Stomach (tissue), 9 donors: ENCODE data around the gene ZNF248. TPM values are rescaled to one million over a fixed set of nuclear protein-coding genes. Genes with fewer than 3 reads are reported as not detected.

Experiments used
- DNase-seq, 2 donors: peaks; one replicate each; pipeline versions ENCODE4 v3.0.0 to v3.0.0-alpha.2; 2013 to 2019
- H3K27ac ChIP-seq, 5 donors: fragments of 200-600 bp in 4 of 5; sonication (generic) in 4 of 5; one replicate each; pipeline ENCODE4 v1.5.1; 2013 to 2019; ENCODE audit warnings: mild to moderate bottlenecking in 1 of 5, moderate library complexity in 1 of 5
- H3K27me3 ChIP-seq, 3 donors: fragments of 200-600 bp; sonication (generic); one replicate each; pipeline ENCODE4 v1.5.1; 2017 to 2019; ENCODE audit warnings: mixed run types in 1 of 3
- H3K36me3 ChIP-seq, 4 donors: fragments of 200-600 bp; sonication (generic); 1 replicate in 3 of 4; 2 replicates in 1 of 4; pipeline ENCODE4 v1.5.1; 2016 to 2019
- H3K4me1 ChIP-seq, 4 donors: fragments of 200-600 bp; sonication (generic); one replicate each; pipeline ENCODE4 v1.5.1; 2016 to 2019
- H3K4me3 ChIP-seq, 4 donors: fragments of 200-600 bp; sonication (generic) in 3 of 4; one replicate each; pipeline ENCODE4 v1.5.1; 2016 to 2019; ENCODE audit warnings: mild to moderate bottlenecking in 1 of 4
- H3K9me3 ChIP-seq, 4 donors: fragments of 200-600 bp; sonication (generic); one replicate each; pipeline ENCODE4 v1.5.1; 2016 to 2019
- CTCF ChIP-seq, 7 experiments: fragments of 450-650 bp in 4 of 7; fragments of 200-600 bp in 3 of 7; sonication (generic) in 3 of 7; IDR thresholded peaks; one replicate each; pipeline ENCODE4 v1.5.1; 2016 to 2019; ENCODE audit warnings: antibody characterized with exemption in 7 of 7, control low read depth in 2 of 7, mild to moderate bottlenecking in 1 of 7
- EP300 ChIP-seq: sonication (generic); formaldehyde crosslinking; IDR thresholded peaks from one replicate; pipeline ENCODE4 v1.6.1; 2017; ENCODE audit warnings: antibody characterized with exemption
- POLR2A ChIP-seq, 4 donors: fragments of 450-650 bp; IDR thresholded peaks; one replicate each; pipeline ENCODE4 v1.6.1; 2016; ENCODE audit warnings: antibody characterized with exemption in 4 of 4, control low read depth in 2 of 4, mild to moderate bottlenecking in 1 of 4, moderate library complexity in 1 of 4
- POLR2AphosphoS5 ChIP-seq, 3 donors: sonication (generic); formaldehyde crosslinking; IDR thresholded peaks; one replicate each; pipeline ENCODE4 v1.6.1; 2016; ENCODE audit warnings: antibody characterized with exemption in 3 of 3
- WGBS, 5 donors: extraction: QIAGEN DNeasy Blood & Tissue Kit in 3 of 5; methylation state at CpG; one replicate each; pipeline versions ENCODE4 v1.1.5 to v1.1.7; 2013 to 2018; 5-methylcytosine and 5-hydroxymethylcytosine counted together
- intact Hi-C: fragments of 100-400 bp; cut with DNase I; formaldehyde crosslinking; loops from one replicate; pipeline ENCODE4 v1.15.1; 2023; ENCODE audit warnings: low total_unique reads
- polyA plus RNA-seq, 3 donors: library from polyadenylated mRNA; stranded (reverse); fragments of 200-250 nt; gene quantifications; one replicate each; pipeline ENCODE4 v1.2.3, GENCODE V29; 2013
- total RNA-seq, 5 donors: library from RNA; depleted of rRNA; stranded (reverse); fragments of >200 nt; gene quantifications; one replicate each; pipeline versions ENCODE4 v1.1.0 to v1.2.3, GENCODE V29; 2014 to 2016
- donor health status: healthy with polysubstance abuse.
- donor health status: Bipolar disorder and iron deficiency.
- donor health status: healthy.

Gene ZNF248
- total and polyA plus RNA-seq, 8 donors: 2.5 to 32.9 (median 9.9) TPM

- Histone ChIP-seq H3K27ac (no peak overlapping the region), H3K4me3 (no peak overlapping the region), H3K36me3 (peaks cover 0 to 25% (median 0%) of the 10 kb centered on the region in 4 donors), H3K27me3 (no peaks in the 10 kb centered on the region), H3K9me3 (peaks cover 10 to 99% (median 79%) of the 10 kb centered on the region in 4 donors), H3K4me1 (no peaks in the 10 kb centered on the region)
- intact Hi-C loops: no loop called here
- 75 to 85% (median 79%) methylated on average over 5 to 6 of the region's 6 CpGs for WGBS, 5 donors
- no peak for DNase-seq
- TF ChIP-seq POLR2AphosphoS5 (IDR thresholded peaks at IDR 0.05): no peak
- TF ChIP-seq CTCF (IDR thresholded peaks at IDR 0.05): no peak
- no peak for TF ChIP-seq EP300
These were observed 41.1 kb downstream of the ZNF248 start for GRCh38 chr10:37816290-37816689.

- 92 to 97% (median 94%) methylated on average over 3 of the region's 3 CpGs for WGBS, 5 donors
- peaks cover 17 to 96% (median 74%) of the 10 kb centered on the region in 4 donors for H3K9me3 ChIP-seq
These were observed 43.6 kb downstream of the ZNF248 start for GRCh38 chr10:37813763-37814162.

GRCh38 chr10:37812290-37812689, 45.1 kb downstream of the ZNF248 start:
- Histone ChIP-seq H3K9me3 (peaks cover 17 to 88% (median 60%) of the 10 kb centered on the region in 4 donors), H3K36me3 (peaks cover 0 to 25% (median 0%) of the 10 kb centered on the region in 4 donors), H3K4me1 (no peaks in the 10 kb centered on the region), H3K4me3 (no peak overlapping the region), H3K27ac (no peak overlapping the region), H3K27me3 (no peaks in the 10 kb centered on the region)
- DNase-seq: no peak
- WGBS, 5 donors: 0 to 87% (median 42%) methylated on average over 1 of the region's 1 CpG
- intact Hi-C loops: no loop called here
- TF ChIP-seq POLR2A (IDR thresholded peaks at IDR 0.05) (no peak), POLR2AphosphoS5 (IDR thresholded peaks at IDR 0.05) (no peak)

More at GRCh38 chr10:37813763-37814162, 43.6 kb downstream of the ZNF248 start:
- Histone ChIP-seq H3K4me1 (no peaks in the 10 kb centered on the region), H3K36me3 (peaks cover 0 to 25% (median 0%) of the 10 kb centered on the region in 4 donors), H3K4me3 (no peak overlapping the region), H3K27me3 (no peaks in the 10 kb centered on the region), H3K27ac (no peak overlapping the region)
- intact Hi-C loops: no loop called here
- DNase-seq: no peak
- TF ChIP-seq POLR2AphosphoS5 (IDR thresholded peaks at IDR 0.05) (no peak), EP300 (no peak), POLR2A (IDR thresholded peaks at IDR 0.05) (no peak), CTCF (IDR thresholded peaks at IDR 0.05) (no peak)

GRCh38 chr10:37803269-37803668, 54.1 kb downstream of the ZNF248 start:
- no peak for TF ChIP-seq POLR2AphosphoS5 (IDR thresholded peaks at IDR 0.05)
- TF ChIP-seq CTCF (IDR thresholded peaks at IDR 0.05): no peak
- no peak for TF ChIP-seq POLR2A (IDR thresholded peaks at IDR 0.05)
- no peak for TF ChIP-seq EP300
- WGBS, 5 donors: 58 to 85% (median 78%) methylated on average over 3 of the region's 3 CpGs
- Histone ChIP-seq H3K27me3 (no peaks in the 10 kb centered on the region), H3K4me1 (no peaks in the 10 kb centered on the region), H3K36me3 (peaks cover 0 to 47% (median 13%) of the 10 kb centered on the region in 4 donors), H3K9me3 (peaks cover 0 to 36% (median 16%) of the 10 kb centered on the region in 4 donors), H3K27ac (no peak overlapping the region), H3K4me3 (no peak overlapping the region)
- intact Hi-C loops: no loop called here
- DNase-seq: no peak

GRCh38 chr10:37801557-37801956, 55.9 kb downstream of the ZNF248 start:
- H3K4me3 ChIP-seq: no peak overlapping the region
- H3K27ac ChIP-seq: no peak overlapping the region
- TF ChIP-seq POLR2A (IDR thresholded peaks at IDR 0.05) (no peak), CTCF (IDR thresholded peaks at IDR 0.05) (no peak), EP300 (no peak)
- peaks cover 0 to 43% (median 16%) of the 10 kb centered on the region in 4 donors for H3K9me3 ChIP-seq
- H3K36me3 ChIP-seq: peaks cover 0 to 47% (median 13%) of the 10 kb centered on the region in 4 donors
- intact Hi-C loops: no loop called here
- H3K27me3 ChIP-seq: no peaks in the 10 kb centered on the region
- DNase-seq: no peak
- no peaks in the 10 kb centered on the region for H3K4me1 ChIP-seq
